ENCODE data around the gene GJD3.

GJD3 gene

DNA sequence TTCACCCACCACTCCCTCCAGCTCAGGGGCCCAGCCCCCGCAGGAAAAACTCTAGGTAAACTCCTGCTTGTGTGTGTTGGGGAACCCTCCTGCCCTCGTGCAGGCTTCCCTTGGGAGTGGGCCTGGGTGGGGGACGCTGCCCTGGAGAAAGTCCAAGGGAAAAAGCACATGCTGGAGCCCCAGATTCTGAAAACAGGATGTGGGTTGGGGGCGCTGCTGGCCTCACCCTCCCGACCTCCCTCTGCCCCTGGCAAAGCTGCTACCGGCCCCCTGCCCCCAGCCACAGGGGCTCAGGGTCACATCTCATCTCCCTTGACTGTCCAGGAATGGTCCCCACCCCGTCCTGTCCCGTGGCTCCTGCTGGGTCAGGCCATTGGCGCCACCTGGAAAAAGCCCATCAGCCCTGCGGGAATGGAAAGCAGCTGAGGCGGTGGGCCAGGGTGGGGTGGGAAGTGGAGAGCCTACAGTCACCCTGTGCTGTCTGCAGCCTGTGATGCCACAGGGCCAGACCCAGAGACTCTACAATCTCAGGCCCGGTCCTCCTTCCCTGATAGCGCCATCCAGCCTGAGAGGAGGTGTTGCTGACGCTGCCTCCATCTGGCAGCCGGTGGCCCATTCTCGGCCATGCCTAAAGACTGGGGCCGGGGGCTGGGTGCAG lies 2.5 kb upstream of the GJD3 start:
- DNase-seq, result no peak

DNA sequence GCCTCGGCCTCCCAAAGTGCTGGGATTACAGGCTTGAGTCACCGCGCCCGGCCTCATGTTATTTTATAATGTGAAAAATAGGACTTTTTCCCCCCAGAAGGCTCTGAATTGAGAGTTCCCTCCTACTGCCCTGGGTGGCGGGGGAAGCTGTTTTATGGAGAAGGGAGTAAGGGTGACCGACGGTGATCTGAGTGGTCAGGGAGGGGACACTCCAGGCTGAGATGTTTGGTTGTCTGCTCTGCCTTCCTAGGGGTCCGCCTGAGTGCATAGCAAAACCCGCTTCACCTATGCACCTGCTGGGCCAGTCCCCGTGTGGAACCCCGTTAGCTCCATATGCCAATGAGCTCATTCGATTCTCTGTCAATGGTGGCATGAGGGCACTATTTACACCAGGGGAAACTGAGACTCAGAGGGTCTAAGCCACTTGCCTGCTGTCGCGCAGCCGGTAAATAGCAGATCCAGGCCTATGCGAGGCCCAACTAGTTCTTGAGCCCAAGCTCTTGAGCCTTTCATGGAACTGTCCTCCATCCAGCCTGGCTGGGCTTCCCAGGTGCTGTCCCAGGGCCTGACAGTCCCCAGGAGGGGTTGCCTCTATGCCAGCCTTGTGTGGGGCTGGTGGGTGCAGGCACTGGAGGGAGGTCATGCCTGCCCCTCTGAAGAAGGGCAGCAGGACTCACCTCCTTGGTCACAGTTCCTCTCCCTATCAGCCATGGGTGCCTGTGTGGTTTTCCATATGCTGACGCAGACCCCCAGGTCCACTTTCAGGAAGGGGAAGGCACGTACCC lies 1.7 kb upstream of the GJD3 start:
- no peak for DNase-seq

DNA sequence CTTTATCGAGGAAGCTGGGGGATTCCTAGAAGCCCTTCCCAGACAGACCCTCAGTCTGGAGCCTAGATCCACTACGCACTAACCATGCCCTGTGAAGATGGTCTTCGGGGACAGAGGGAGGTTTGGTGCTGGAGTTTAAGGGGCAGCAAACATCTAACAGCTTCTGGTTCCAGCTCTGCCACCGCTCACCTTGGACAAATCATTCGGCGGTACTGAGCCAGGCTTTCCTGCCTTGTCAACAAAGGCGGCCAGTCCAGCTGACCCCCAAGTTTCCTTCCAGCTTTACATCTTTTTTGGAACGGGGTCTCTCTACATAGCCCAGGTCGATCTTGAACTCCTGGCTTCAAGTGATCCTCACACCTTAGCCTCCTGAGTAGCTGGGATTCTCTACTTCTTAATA lies 369 bp upstream of the GJD3 start:
- no peak for DNase-seq

DNA sequence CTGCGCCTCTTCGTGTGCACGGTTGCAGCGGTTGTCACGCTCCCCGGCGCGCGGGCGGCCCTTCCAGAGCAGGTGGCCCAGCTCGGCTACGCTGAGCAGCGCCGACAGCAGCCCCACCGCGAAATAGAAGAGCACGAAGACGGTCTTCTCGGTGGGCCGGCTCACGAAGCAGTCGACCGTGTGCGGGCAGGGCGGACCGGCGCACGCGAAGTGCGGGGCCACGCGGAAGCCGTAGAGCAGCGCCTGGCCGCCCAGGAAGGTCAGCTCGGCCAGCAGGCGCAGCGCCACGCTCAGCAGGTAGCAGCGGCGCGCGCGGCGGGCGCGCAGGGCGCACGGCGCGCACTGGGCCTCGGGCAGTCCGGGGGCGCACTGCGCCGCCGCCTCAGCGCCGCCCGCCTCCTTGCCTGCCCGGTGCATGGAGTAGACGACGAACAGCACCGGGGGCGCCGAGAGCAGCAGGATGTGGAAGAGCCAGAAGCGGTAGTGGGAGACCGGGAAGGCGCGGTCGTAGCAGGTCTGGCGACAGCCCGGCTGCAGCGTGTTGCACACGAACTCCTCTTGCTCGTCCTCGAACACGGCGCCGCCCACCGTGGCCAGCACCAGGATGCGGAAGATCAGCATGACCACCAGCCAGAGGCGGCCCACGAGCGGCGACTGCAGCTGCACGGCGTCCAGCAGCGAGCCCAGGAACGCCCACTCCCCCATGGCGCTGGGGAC lies 1.3 kb downstream of the GJD3 start:
- no peak for DNase-seq

DNA sequence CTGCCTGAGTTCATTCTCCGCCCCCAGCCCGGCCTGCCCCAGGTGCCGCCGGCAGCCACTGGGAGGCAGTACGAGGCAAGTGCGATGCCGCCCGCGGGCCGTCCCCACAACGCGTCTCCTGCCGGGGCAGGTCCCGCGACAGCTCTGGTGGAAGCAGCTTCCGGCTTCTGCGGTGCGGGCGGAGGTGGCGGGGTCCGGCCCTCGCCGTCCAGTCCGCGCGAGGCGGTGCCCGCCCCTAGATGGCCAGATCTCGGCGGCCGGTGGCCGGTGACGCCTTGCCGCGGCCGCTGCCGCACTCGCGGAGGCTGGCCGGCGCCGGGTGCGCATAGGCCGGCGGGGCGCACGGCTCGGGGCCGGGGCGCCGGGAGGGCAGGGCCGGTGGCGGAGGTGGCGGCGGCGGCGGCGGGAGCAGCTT lies 1.8 kb downstream of the GJD3 start:
- peak; percentile 13 for DNase-seq

DNA sequence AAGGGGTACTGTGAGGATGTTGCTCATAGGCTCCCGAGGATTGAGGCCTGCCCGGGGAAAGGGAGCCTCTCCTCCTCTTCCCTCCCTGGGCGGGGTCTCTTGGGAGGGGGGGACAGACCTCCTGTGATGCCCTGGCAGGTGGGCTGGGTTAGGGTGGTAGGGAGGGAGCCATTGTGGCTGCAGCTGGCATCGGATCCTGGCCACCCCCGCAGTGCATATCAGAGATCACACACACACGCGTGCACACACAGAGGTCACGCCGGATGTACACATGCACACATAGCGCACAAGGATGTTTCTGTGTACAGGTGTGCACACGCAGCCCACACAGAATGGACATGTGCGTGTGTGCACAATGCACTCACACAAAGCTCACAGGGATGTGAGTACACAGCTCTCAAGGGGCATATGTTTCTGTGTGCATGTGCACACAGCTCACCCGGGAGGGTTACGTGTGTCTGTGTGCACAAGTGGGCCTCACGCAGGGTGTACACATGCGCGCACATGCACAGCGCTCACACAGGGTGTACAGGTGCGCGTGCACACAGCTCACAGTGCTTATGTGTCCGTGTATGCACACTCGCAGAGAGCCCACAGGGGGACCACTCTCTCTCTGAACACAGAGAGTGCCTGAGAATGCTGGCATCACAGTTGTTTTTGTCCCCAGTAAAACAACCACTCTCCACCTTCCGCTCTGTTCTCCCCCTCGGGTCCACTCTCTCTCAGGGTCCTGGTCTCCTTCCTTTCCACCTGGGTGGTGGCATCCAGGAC lies 2.4 kb downstream of the GJD3 start:
- no peak for DNase-seq

DNA sequence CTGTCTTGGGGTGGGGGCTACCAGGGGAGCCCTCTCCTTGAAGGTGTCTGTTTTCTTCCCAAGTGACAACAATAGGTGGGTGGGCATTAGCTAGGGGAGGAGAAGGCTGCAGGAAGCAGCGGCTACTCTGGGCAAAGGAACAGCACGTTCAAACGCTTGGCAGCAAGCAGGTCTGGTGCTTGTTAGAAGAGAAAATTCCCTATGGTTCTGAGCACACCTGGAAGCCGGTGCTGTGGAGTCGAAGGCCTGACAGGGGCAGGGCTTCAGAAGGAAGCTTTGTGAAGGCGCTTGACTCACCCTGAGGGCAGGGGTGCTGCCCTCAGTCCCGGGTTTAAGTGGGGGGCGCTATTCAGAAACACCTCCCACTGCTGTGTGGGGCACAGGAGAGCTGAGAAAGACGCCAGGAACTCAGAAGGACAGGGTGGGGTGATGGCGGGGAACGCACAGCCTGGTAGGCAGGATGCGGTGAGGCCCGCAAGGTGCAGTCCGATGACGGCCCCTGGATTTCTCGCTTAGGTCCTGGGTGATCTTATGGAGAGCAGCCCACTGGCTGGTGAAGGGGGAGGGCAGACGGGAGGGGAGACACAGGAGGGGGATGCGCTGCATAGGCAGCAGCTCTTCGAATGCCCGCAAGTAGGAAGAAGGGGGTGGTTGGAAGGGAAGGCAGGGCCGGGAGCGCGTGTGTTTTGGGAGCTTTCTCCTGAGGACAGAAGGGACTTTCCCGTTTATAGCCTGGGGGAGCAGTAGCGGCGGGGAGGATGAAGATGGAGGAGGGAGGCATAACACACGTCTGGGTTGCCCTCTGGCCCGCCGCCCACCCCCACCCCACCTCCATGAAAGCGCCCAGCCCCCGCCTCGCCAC lies 3.2 kb downstream of the GJD3 start:
- no peak for DNase-seq

DNA sequence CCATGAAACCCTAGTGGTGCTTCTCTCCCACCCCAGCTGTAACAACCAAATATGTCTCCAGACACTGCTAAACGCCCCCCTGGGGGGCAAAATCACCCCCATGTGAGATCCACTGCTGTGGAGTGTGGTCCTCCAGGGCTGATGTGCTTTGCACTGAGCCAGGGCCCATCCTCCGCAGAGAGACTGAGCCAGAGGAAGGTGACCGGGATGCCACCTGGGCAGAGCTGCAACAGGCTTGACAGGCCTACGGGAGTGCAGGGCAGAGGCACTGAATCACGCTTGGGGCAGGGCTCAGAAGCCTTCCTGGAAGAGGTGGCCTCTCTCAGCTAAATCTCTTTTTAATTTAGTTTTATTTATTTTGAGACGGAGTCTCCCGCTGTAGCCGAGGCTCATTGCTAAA lies 4.4 kb downstream of the GJD3 start:
- no peak for DNase-seq

DNA sequence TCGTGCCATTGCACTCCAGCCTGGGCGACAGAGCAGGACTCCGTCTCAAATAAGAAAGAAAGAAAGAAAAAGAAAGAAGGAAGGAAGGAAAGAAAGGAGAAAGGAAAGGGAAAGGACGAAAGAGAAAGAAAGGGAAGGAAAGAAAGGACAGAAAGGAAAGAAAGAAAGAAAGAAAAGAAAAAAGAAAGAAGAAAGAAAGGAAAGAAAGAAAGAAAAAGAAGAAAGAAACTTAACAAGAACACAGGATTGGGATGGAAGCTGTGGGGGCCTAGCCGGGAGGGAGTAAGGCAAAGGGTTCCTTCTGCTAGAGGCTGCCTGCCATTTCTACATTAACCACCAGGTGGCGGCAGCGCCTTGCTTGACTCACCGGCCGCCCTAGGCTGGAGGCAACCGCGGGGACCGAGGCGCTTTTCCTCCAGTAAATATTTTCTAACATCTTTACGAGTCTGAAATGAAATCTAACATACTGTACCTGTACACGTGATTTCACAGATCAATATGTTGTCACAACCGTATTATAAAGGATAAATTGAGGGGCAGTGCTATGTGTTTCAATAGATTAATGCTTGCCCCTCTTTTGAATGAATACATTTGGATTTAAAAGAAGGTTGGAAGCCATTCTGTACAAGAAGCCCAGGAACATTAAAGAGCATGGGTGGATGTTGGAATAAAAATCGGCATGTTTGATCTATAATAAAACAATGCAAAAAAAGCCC lies 6.1 kb downstream of the GJD3 start:
- peak; percentile 27 for DNase-seq

DNA sequence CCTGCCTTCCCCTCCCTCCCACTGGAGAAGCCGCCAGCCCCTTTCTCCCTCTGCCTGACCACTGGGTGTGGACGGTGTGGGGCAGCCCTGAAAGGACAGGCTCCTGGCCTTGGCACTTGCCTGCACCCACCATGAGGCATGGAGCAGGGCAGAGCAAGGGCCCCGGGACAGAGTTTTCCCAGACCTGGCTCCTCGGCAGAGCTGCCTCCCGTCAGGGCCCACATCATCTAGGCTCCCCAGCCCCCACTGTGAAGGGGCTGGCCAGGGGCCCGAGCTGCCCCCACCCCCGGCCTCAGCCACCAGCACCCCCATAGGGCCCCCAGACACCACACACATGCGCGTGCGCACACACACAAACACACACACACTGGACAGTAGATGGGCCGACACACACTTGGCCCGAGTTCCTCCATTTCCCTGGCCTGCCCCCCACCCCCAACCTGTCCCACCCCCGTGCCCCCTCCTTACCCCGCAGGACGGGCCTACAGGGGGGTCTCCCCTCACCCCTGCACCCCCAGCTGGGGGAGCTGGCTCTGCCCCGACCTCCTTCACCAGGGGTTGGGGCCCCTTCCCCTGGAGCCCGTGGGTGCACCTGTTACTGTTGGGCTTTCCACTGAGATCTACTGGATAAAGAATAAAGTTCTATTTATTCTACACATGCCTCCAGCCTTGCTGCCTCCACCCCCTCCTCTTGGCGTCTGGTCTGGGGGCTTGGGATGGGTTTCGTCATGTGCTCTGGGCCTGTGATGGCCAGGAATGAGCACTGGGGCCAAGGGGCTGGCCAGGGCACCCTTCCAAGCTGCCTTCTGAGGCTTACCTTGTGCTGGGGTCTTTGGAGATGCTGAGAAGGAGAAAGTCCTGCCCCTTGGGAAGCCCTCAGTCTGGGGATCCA lies 7.3 kb downstream of the GJD3 start:
- DNase-seq, result no peak

DNA sequence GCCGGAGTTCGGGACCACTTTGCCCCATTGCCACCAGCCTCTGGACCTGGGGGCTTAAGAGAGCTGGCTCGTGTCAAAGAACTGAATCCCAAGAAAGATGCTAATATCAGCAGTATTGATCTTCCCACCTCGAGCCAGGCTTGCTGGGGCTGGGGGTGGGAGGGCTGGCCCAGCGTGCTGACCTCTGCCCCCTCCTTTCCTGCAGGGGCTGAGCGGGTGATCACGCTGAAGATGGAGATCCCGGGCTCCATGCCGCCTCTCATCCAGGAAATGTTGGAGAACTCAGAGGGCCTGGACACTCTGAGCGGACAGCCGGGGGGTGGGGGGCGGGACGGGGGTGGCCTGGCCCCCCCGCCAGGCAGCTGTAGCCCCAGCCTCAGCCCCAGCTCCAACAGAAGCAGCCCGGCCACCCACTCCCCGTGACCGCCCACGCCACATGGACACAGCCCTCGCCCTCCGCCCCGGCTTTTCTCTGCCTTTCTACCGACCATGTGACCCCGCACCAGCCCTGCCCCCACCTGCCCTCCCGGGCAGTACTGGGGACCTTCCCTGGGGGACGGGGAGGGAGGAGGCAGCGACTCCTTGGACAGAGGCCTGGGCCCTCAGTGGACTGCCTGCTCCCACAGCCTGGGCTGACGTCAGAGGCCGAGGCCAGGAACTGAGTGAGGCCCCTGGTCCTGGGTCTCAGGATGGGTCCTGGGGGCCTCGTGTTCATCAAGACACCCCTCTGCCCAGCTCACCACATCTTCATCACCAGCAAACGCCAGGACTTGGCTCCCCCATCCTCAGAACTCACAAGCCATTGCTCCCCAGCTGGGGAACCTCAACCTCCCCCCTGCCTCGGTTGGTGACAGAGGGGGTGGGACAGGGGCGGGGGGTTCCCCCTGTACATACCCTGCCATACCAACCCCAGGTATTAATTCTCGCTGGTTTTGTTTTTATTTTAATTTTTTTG lies 8.5 kb downstream of the GJD3 start:
- no peak for DNase-seq

DNA sequence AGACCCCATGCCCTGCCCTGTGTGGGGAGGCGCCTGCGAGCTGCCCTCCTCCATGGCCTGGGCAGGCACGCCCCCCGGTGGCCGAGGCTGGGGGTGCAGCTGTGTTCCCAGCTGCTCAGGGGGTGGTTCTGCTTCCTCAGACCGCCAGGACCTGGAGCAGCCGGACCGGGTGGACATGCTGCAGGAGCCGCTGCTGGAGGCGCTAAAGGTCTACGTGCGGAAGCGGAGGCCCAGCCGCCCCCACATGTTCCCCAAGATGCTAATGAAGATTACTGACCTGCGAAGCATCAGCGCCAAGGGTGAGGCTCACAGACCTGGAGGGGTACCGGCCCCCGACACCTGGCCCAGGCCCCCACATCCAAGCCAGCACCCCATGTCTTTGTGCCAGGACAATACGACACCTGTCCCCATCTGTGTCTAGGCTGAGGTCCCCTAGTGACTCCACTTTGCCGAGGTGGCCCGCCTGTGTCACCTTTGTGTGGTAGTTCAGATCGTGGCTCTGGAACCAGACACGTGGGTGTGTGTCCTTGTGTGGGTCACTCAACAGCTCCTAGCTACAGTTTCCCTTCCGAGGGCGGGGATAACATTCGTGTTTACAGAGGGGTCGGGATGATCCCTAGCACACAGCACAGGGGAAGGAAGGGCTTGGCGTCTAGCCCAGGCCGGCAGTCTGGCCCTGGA lies 9.3 kb downstream of the GJD3 start:
- no peak for DNase-seq

DNA sequence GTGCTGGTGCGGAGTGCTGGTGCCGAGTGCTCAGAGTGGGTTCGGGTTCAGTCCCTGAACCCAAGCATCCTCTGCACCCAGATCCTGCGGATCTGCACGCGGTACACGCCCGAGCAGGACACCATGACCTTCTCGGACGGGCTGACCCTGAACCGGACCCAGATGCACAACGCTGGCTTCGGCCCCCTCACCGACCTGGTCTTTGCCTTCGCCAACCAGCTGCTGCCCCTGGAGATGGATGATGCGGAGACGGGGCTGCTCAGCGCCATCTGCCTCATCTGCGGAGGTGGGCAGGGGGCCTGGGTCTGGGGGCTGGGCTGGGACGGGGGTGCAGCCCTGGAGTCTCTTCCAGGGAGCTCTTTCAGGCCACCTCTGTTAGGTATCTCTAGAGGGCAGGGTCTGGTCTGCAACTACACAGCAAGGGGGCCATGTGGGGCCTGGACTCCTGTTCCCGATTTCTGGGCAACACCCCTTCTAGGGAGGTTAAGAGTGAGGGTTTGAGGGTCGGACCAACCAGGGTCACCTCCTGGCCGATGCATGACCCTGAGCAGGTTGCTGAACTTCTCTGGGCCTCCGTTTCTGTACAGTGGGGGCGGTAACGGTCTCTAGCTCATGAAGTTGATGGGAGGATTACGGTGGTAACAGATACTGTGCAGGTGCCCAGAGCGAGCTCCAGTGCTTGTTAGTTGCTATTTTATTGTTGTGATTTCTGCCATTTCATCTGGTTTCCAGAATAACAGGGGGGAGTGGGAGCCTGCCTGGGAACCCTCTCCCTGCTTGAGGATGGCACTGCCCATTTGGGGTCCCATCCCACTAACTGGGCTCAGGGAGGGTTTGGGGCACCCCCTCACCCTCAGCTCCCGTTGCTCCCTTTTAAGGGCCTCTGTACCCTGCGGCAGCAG lies 10.1 kb downstream of the GJD3 start:
- no peak for DNase-seq

DNA sequence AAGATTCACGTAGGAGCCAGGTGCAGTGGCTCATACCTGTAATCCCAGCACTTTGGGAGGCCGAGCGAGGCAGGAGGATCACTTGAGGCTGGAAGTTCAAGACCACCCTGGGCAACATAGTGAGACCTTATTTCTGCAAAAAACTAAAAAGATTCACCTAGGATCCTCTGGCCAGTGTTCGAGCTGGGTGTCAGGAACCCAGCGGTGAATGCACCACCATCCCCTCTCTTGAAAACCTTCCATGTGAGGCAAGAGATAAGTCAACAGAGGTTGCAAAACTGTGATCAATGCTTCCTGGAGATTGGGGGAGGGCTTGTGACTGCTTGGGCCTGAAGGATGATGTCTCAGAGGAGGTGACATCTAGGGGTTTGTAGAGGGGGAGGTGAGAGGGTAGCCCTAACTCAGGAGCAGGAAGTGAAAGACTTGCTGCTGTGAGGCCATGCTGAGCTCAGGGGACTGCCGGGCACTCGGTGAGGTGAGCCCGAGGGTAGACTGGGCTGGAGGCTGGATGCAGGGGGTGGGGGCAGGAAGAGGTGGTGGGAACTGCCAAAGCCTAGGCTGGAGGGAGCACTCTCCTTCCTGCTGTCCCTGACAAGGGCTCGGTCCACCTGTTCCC lies 11.7 kb downstream of the GJD3 start:
- DNase-seq, result no peak

DNA sequence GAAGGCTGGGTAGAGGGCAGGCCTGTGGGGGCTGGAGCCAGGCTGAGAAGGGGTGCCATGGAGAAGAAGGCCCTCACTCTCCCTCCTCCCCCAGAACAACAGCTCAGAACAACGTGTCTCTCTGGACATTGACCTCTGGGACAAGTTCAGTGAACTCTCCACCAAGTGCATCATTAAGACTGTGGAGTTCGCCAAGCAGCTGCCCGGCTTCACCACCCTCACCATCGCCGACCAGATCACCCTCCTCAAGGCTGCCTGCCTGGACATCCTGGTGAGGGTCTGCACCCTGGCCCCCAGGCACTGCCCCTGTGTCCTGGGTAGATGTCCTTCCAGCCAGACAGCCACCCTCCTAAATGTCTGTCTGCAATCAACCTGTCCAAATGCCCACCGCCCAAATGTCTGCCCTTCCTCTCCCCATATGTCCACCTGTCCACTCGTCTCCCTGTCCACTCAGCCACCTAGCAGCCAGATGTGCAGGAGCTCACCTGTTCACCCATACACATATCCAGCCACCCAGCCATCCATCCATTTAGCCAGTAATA lies 12.2 kb downstream of the GJD3 start:
- DNase-seq, result no peak

DNA sequence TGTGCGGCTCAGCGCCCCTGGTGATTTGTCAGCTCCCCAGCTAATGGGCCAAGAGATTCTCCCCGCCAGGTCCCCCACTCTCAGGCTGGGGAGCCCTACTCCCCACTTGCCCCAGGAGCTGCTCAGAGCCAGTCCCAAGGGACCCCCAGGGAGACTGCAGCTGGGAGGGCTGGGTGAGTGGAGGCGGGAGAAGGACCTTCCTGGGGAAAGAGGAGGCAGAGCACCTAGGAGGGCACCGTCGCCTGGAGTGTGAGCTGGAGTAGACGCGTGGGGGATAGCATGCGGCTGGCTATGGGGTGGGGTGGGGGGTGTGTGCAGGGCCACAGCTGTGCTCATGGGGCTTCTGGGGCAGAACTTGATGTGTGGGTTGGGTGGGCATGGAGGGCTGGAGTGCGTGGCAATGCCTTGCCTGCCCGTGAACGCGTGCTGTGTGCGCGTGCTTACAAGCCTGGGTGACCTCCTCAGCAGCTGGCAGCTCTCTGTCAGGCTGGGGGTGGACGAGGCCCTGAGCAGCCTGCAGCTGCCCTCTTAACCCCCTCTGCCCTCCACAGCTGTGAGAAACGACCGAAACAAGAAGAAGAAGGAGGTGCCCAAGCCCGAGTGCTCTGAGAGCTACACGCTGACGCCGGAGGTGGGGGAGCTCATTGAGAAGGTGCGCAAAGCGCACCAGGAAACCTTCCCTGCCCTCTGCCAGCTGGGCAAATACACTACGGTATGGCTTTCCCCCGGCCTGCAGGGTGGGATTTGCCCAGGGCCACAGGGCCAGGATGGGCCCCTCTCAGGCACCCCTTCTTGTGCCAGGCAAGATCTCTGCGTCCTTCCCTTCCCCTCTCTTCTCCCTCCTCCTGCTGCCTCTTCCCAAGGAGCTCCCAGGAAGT lies 12.9 kb downstream of the GJD3 start:
- DNase-seq, result no peak
